GM19452 (cell line): ENCODE data around the gene ENAH.

Experiments
- ATAC-seq: cut with Tn5 transposase; IDR thresholded peaks from one replicate; pipeline ENCODE4 v1.9.1; 2021; ENCODE audit not compliant: unreplicated experiment

The ENAH gene

GRCh38 chr1:225567789-225568188, 85.1 kb downstream of the ENAH start:
- no peak for ATAC-seq

GRCh38 chr1:225565847-225566246, 87.1 kb downstream of the ENAH start:
- ATAC-seq = no peak

GRCh38 chr1:225561675-225562074, 91.2 kb downstream of the ENAH start:
- no peak for ATAC-seq

- no peak for ATAC-seq
Observed at GRCh38 chr1:225559902-225560301, 93.0 kb downstream of the ENAH start.

GRCh38 chr1:225559326-225559725, 93.6 kb downstream of the ENAH start:
- no peak for ATAC-seq

- no peak for ATAC-seq
Observed at GRCh38 chr1:225556694-225557093, 96.2 kb downstream of the ENAH start.

GRCh38 chr1:225555821-225556220, 97.1 kb downstream of the ENAH start:
- ATAC-seq = no peak

- ATAC-seq = no peak
Observed at GRCh38 chr1:225554216-225554812, 98.6 kb downstream of the ENAH start.

GRCh38 chr1:225549821-225550220, 103.1 kb downstream of the ENAH start:
- ATAC-seq = no peak

- no peak for ATAC-seq
Observed at GRCh38 chr1:225548140-225548857, 104.6 kb downstream of the ENAH start.

- ATAC-seq = no peak
Observed at GRCh38 chr1:225545649-225546048, 107.3 kb downstream of the ENAH start.

- no peak for ATAC-seq
Observed at GRCh38 chr1:225544924-225545323, 108.0 kb downstream of the ENAH start.

GRCh38 chr1:225544263-225544662, 108.7 kb downstream of the ENAH start:
- no peak for ATAC-seq

GRCh38 chr1:225543350-225543749, 109.6 kb downstream of the ENAH start:
- ATAC-seq = no peak

- no peak for ATAC-seq
Observed at GRCh38 chr1:225541383-225541782, 111.5 kb downstream of the ENAH start.

GRCh38 chr1:225539575-225539974, 113.3 kb downstream of the ENAH start:
- no peak for ATAC-seq

GRCh38 chr1:225539069-225539468, 113.9 kb downstream of the ENAH start:
- no peak for ATAC-seq

- ATAC-seq = no peak
Observed at GRCh38 chr1:225537554-225538251, 115.2 kb downstream of the ENAH start.

GRCh38 chr1:225535280-225535679, 117.6 kb downstream of the ENAH start:
- no peak for ATAC-seq

- ATAC-seq = no peak
Observed at GRCh38 chr1:225534772-225535171, 118.2 kb downstream of the ENAH start.

- no peak for ATAC-seq
Observed at GRCh38 chr1:225534135-225534534, 118.8 kb downstream of the ENAH start.

GRCh38 chr1:225533238-225533637, 119.7 kb downstream of the ENAH start:
- ATAC-seq = no peak
